NCI-H2171 (cell line): ENCODE results near the gene NOP14.
A peak's percentile ranks its signal among the peaks of the same experiment; 100 is the strongest.
"Not testable (repeated sequence)": the region's sequence is repeated elsewhere in the genome, so short reads cannot be mapped to it uniquely, and the experiment has no call there.

Source experiments
- DNase-seq: peaks from one replicate; lab custom pipeline; 2025; lab: John Stamatoyannopoulos, UW

Gene NOP14

DNA sequence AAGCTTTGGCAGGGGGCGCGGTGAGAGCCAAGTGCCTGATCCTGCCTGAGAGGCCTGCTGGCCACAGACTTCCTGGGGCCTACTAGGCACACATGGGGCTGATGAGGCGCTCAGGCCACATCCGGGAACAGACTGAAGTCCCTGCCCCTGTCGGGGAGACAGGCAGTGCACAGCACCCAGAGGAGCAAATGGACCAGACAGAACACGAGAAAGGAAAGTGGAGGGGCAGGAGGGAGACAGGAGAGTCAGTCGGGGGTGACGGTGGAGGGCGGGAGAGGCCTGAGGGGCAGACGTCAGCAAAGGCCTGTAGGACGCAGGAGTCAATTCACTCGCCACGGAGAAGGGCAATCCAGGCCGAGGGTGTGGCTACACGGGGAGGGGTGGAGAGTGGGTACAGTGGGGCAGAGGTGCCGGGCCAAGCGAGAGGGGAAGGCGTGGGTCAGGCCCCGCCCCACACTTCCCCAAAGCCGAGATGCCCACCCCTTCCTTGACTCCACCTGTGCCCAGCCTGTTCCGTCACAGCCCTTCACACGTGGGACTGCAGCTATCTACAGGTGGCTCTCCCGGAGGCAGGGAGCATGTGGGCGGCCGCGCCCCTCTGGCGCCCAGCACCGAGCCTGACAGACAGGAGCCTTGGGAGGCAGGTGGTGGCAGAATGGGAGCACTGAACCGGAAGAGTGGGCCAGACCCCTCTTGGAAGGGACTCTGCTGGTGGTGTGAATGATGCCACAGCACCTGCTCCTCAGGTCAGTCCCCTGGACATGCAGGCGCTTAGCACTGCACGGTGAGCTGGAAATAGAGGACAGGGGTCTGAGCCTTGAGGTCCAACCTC, 20.5 kb downstream of the NOP14 start:
- no peak for DNase-seq

DNA sequence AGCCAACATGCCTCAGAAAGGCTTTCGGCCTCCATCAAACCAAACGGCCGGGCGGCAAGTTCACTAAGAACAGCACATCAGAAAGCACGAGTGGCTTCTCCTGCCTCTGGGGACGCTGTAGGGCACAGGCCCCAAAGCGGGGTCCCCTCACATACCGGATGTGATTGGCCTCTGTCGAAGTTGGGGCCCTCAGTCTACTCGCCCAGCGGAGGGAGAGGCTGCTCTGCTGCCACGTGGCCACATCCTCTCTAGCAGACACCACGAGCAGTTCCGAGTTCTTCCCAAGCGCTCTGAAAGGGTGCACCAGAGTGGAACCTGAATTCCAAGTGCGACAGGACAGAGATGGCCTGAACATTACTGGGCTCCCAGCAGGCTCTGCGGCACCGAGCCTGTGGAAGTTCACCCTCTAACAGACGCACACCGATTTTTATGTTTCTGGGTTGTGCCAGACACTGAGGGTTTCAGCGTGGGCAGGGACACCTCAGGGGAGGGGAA, 21.1 kb downstream of the NOP14 start:
- no peak for DNase-seq

- DNase-seq: no peak
Measured at GRCh38 chr4:2941138-2942036, 21.8 kb downstream of the NOP14 start.

DNA sequence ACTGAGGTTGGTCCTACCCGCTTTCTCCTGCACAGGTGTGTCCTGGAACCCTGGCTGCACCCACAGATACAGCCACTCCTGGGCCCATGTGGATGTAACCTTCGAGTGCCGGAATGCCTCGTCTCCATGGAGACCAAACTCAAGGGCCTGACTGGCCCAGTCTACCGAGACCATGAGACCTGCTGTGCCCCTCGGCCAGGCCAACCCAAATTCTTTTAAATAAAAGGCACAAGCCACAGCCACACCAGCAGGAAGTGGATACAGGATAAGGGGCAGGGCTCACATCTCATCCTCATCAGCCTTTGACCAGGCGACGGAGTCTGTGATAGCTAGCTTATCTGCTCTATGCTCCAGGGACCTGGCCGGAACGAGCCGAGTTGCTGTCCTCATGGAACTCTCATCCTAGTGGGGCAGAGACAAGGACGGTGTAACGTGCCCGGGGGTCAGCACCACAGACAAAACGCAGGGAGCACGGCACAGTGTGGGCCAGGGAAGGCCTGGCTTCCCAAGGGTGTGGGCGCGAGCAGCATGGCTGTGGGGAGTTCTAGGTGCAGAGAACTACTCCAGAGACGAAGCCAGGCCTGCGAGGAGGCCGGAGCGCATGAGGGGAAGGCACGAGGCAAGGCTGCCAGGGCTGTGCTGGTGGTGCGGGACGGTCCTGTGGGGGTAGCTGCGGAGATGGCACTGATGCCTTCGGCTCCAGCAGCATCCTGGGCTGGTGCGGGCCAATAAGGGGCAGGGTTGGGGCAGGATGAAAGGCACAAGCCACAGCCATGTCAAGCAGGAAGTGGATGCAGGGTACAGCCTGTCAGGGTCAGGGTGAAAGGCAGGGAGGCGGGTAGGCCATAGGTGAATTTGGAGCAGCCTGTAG, 22.7 kb downstream of the NOP14 start:
- no peak for DNase-seq

DNA sequence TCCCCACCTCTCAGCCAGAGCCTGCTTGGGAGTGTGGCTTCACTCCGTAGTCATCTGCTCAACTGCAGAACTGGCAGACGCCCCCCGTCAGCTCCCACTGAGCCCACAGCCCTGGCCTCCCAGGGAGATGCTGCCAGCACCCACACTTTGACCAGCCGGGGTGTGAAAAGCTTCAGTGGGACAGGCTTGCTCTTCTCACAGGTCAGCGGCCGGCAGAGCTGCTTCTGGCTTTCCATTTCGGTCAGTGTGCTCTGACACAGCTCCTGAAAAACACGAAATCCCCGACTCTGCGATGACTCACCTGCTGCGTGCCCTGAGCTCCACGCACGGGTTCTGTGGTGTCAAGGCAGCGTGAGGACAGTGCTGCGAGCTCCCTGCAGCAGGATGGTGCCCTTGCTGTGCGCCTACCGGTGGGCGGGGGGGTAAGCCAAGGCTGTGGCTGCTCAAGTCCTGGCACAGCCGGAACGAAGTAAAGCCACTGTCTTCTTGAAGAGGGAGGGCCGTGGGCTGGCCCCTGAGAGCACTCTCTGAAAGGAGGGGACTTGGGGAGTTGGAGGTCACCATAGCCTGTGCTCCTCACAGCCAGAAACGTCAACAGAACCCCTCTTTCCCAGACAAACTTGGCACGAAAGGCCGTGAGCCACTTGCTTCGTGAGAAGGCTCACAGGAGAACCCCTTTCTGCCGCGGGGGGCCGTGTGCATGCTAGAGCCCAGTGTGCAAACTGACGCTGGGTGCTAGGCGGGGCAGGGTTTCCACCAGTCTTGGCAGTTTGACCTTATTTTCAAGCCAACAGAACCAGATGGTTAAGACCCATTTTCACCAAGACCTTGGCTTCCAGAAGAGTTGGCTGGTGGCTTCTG, 23.6 kb downstream of the NOP14 start:
- DNase-seq: no peak

GRCh38 chr4:2938906-2939305, 24.3 kb downstream of the NOP14 start:
- no peak for DNase-seq

DNA sequence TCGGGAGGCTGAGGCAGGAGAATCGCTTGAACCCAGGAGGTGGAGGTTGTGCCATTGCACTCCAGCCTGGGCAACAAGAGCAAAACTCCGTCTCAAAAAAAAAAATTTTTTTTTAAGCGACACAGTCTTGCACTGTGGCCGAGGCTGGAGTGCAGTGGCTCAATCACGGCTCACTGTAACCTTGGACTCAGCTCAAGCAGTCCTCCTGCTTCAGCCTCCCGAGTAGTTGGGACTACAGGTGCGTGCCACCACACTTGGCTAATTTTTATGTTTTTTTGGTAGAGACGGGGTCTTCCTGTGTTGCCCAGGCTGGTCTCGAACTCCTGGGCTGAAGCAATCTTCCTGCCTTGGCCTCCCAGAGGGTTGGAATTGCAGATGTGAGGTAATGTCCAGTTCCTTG, 24.8 kb downstream of the NOP14 start:
- DNase-seq: not testable (repeated sequence)

- DNase-seq: no peak
Measured at GRCh38 chr4:2937986-2938385, 25.2 kb downstream of the NOP14 start.

DNA sequence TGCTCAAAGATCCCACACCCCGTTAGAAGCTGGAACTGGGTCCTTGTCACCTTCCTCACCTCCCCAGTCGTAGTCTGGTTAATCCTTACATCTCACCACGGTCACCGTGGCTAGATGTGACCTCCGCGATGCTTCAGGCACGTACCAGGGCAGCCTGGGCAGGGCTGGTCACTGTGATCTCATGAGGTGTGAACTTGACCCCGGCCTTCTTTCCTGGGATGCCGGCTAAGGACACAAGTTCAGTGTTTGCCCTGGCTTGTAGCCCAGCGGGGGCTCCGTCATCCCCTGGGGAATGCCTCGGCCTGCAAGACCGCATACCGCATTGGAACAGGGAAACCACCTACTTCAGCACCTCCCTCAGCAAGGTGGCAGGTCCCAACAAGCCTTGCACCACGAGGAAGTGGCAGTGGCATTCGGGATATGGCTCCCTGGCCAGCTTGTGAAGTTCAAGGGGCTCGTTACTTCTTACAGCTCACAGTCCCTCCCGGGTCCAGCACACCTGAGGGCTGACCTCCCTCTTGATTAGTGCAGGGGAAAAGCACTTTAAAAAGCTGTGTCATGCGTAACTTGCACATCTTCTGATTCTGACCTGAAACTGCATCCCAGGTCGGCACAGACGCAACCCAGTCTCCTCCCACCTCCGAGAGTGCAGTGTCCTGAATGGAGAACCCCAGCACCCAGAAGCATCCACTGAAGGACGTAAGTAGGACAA, 25.9 kb downstream of the NOP14 start:
- no peak for DNase-seq

GRCh38 chr4:2936773-2937145, 26.4 kb downstream of the NOP14 start:
- no peak for DNase-seq

- DNase-seq: no peak
Measured at GRCh38 chr4:2935762-2936743, 27.2 kb downstream of the NOP14 start.

GRCh38 chr4:2934813-2935761, 28.1 kb downstream of the NOP14 start:
- peak; percentile 76 for DNase-seq

DNA sequence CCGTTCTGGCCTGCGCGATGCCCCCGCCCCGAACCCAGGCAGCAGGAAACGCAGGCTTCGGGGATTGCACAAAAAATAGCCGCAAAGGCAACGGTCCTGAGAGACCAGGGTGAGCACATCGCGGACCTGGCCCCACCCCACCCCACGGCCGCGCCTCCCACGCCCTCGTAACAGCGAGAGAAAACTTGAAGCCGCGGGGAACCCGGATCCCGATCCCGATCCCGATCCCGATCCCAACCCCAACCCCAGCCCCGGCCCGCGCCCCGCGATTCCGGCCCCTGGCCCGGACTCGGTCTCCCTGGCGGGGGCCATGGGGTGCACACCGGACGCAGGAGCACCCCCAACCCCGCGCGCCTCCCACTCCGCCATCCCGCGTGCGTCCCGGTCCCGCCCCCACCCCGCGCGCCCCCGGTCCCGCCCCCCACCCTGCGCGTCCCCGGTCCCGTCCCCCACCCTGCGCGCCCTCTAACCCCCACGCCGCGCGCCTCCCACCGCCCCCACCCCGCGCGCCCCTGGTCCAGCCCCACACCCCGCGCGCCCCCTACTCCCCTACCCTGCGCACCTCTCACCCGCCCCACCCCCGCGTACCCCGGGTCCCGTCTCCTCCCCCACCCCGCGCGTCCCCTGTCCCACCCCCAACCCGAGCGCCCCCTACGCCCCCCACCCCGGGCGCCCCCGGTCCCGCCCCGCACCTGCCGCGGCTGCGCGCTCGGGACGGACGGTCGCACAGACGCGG, 29.0 kb downstream of the NOP14 start:
- no peak for DNase-seq

DNA sequence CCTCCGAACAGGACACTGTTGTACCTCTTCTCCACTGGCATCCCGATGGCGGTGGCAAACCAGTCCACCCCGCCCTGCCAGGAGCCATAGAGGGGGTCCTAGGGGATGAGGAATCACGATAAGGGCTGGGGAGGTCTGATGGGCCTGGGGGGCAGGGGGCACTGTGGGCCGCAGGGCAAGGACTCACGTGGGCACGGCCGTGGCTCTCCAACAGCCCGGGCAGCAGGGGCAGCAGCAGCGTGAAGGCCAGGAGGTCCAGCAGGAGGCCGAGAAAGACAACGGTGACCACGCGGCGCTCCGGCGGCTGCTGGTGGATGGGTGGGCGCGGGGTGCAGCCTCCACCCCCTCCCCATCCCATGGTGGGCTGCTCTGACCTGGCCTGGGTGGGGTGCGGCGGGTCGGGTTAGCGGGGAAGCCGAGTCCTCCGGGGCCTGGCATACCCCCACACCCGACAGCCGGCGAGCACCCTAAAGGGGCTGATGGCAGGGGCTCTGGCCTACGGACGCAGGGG, 29.6 kb downstream of the NOP14 start:
- no peak for DNase-seq

DNA sequence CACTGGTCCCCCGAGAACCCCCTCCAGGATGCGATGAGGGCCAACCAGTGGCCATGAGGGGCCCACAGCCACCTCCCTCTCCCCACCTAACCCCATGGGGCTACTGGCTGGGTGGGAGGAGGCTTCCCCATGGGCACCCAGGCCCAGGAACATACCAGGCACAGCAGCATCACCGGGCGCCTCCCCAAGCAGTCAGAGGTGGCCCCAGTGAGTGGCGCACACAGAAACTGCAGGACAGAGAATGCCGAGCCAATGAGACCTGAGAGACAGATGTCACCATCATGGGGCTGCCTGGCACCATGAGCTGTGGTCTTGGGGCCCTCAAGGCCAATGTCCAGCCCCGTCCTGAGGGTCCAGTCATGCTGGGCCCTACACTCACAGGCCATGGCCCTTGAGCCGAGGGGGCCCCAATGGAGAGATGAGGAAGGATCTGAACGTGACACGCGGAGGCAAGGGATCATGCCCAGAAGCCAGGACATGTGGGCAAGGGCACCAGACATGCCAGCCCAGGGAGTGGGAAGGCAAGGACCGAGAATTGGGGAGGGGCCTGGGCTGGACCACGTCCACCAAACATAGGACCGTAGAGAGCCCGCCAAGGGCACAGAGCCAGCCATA, 30.1 kb downstream of the NOP14 start:
- no peak for DNase-seq

GRCh38 chr4:2932321-2932950, 30.8 kb downstream of the NOP14 start:
- DNase-seq: no peak
